SIG-M5 treated with dmso at 0.1 percent for 504 hours (cell line): ENCODE data around the gene LATS2.
A peak's percentile ranks its signal among the peaks of the same experiment; 100 is the strongest.

Experiments
- DNase-seq: peaks from one replicate; lab custom pipeline; 2025; ENCODE audit not compliant: unreplicated experiment; lab: John Stamatoyannopoulos, UW

The LATS2 gene

GRCh38 chr13:21020176-21020575 lies 41.2 kb downstream of the LATS2 start:
- DNase-seq: no peak

GRCh38 chr13:21018220-21018619 lies 43.2 kb downstream of the LATS2 start:
- no peak for DNase-seq

- no peak for DNase-seq
These were observed 44.9 kb downstream of the LATS2 start for GRCh38 chr13:21016487-21016886.

- DNase-seq: no peak
These were observed 46.1 kb downstream of the LATS2 start for GRCh38 chr13:21015284-21015683.

- DNase-seq: peak; percentile 29
These were observed 46.8 kb downstream of the LATS2 start for GRCh38 chr13:21014502-21015170.

- no peak for DNase-seq
These were observed 47.3 kb downstream of the LATS2 start for GRCh38 chr13:21014139-21014501.

- DNase-seq: no peak
These were observed 47.7 kb downstream of the LATS2 start for GRCh38 chr13:21013682-21014038.

- no peak for DNase-seq
These were observed 48.3 kb downstream of the LATS2 start for GRCh38 chr13:21012841-21013681.

GRCh38 chr13:21012211-21012610 lies 49.2 kb downstream of the LATS2 start:
- DNase-seq: no peak

GRCh38 chr13:21011378-21011777 lies 50.0 kb downstream of the LATS2 start:
- no peak for DNase-seq

GRCh38 chr13:21010621-21011020 lies 50.8 kb downstream of the LATS2 start:
- no peak for DNase-seq

GRCh38 chr13:21009036-21009435 lies 52.4 kb downstream of the LATS2 start:
- DNase-seq: no peak

- no peak for DNase-seq
These were observed 53.4 kb downstream of the LATS2 start for GRCh38 chr13:21008026-21008425.

- no peak for DNase-seq
These were observed 55.0 kb downstream of the LATS2 start for GRCh38 chr13:21006141-21007005.

- no peak for DNase-seq
These were observed 56.2 kb downstream of the LATS2 start for GRCh38 chr13:21005193-21005592.

- no peak for DNase-seq
These were observed 59.9 kb downstream of the LATS2 start for GRCh38 chr13:21001471-21001870.

GRCh38 chr13:21000647-21001046 lies 60.7 kb downstream of the LATS2 start:
- no peak for DNase-seq

GRCh38 chr13:20998649-20999415 lies 62.6 kb downstream of the LATS2 start:
- no peak for DNase-seq

GRCh38 chr13:20997301-20998161 lies 63.9 kb downstream of the LATS2 start:
- DNase-seq: no peak

GRCh38 chr13:20995245-20995838 lies 66.0 kb downstream of the LATS2 start:
- DNase-seq: no peak
